ENCODE data around the gene RPL27. TPM values are rescaled to one million over a fixed set of nuclear protein-coding genes. Genes with fewer than 3 reads are reported as not detected.

Gene RPL27
- total RNA-seq, 2 experiments from 2014 or later, result 1,386 to 1,409 TPM

GRCh38 chr17:43031666-43032065 is 33.4 kb downstream of the RPL27 start:
- ChIA-PET CTCF (no interaction called here), POLR2A (no interaction called here)

GRCh38 chr17:43033948-43034881 is 36.0 kb downstream of the RPL27 start:
- ChIA-PET POLR2A (interaction anchor here (0.9 kb wide), 1 partner anchor 12 kb away, joined by 3 read pairs; the partner anchor contains the start of gene VAT1), CTCF (interaction anchor here (1.0 kb wide), 1 partner anchor 12 kb away, joined by 3 read pairs; the partner anchor contains the start of gene VAT1)

- POLR2A ChIA-PET, result no interaction called here
- CTCF ChIA-PET, result no interaction called here
Observed at GRCh38 chr17:43034894-43035293, 36.7 kb downstream of the RPL27 start.

- ChIA-PET POLR2A (no interaction called here), CTCF (no interaction called here)
Observed at GRCh38 chr17:43039646-43040045, 41.4 kb downstream of the RPL27 start.

GRCh38 chr17:43040655-43041054 is 42.4 kb downstream of the RPL27 start:
- ChIA-PET CTCF (no interaction called here), POLR2A (no interaction called here)

GRCh38 chr17:43042025-43042628 is 43.9 kb downstream of the RPL27 start:
- ChIA-PET POLR2A (no interaction called here), CTCF (no interaction called here)

GRCh38 chr17:43043307-43043706 is 45.1 kb downstream of the RPL27 start:
- ChIA-PET CTCF (no interaction called here), POLR2A (interaction anchor here (0.6 kb wide), 1 partner anchor 70 kb away, joined by 3 read pairs; no protein-coding TSS in a partner anchor)

- POLR2A ChIA-PET, result no interaction called here
- CTCF ChIA-PET, result no interaction called here
Observed at GRCh38 chr17:43044024-43044423, 45.8 kb downstream of the RPL27 start.

GRCh38 chr17:43051969-43052368 is 53.8 kb downstream of the RPL27 start:
- CTCF ChIA-PET, result no interaction called here
- POLR2A ChIA-PET, result no interaction called here

Other genes with a start within 250 kb of the RPL27 start
- not detected for gene RAMP2, start 237.2 kb upstream of the RPL27 start, total RNA-seq
- 10 to 100 TPM; 95.2 to 96.5 TPM for gene VPS25, start 225.0 kb upstream of the RPL27 start, total RNA-seq
- under 1 TPM; 0.23 to 0.38 TPM for gene WNK4, start 217.8 kb upstream of the RPL27 start, total RNA-seq
- gene COA3, start 199.7 kb upstream of the RPL27 start, total RNA-seq, result 10 to 100 TPM; 54.0 to 56.7 TPM
- not detected for gene CNTD1, start 199.6 kb upstream of the RPL27 start, total RNA-seq
- gene BECN1, start 174.1 kb upstream of the RPL27 start, total RNA-seq, result 10 to 100 TPM; 86.2 to 88.3 TPM
- gene PSME3, start 165.0 kb upstream of the RPL27 start, total RNA-seq, result 100 to 1,000 TPM; 226 to 244 TPM
- 1 to 10 TPM; 2.4 to 2.6 TPM for gene AOC2, start 153.8 kb upstream of the RPL27 start, total RNA-seq
- gene AOC3, start 147.2 kb upstream of the RPL27 start, total RNA-seq, result 1 to 10 TPM; 1.0 TPM
- not detected for gene G6PC1, start 97.6 kb upstream of the RPL27 start, total RNA-seq
- 10 to 100 TPM; 88.5 to 95.4 TPM for gene AARSD1, start 34.0 kb upstream of the RPL27 start, total RNA-seq
- under 1 TPM; 0.63 to 0.80 TPM for gene PTGES3L, start 18.3 kb upstream of the RPL27 start, total RNA-seq
- 10 to 100 TPM; 14.4 to 14.9 TPM for gene RUNDC1, start 17.9 kb upstream of the RPL27 start, total RNA-seq
- 10 to 100 TPM; 19.0 to 21.9 TPM for gene IFI35, start 8.4 kb downstream of the RPL27 start, total RNA-seq
- 10 to 100 TPM; 33.6 to 36.0 TPM for gene VAT1, start 24.0 kb downstream of the RPL27 start, total RNA-seq
- under 1 TPM; 0.06 TPM for gene RND2, start 26.8 kb downstream of the RPL27 start, total RNA-seq
- gene BRCA1, start 126.9 kb downstream of the RPL27 start, total RNA-seq, result 10 to 100 TPM; 77.5 to 82.1 TPM
- 10 to 100 TPM; 35.5 to 37.0 TPM for gene NBR1, start 172.8 kb downstream of the RPL27 start, total RNA-seq
- gene TMEM106A, start 213.5 kb downstream of the RPL27 start, total RNA-seq, result 1 to 10 TPM; 8.6 to 9.6 TPM
- under 1 TPM in 1 of 2 experiments, not detected in 1; 0.31 TPM for gene CCDC200, start 230.2 kb downstream of the RPL27 start, total RNA-seq
- gene RNU2-1, start 235.6 kb downstream of the RPL27 start, total RNA-seq, result 1,000 to 10,000 TPM; 2,386 to 3,070 TPM

All from activated CD8-positive, alpha-beta memory T cell treated with anti-CD3 and anti-CD28 coated beads for 36 hours (primary cell).